GM12878 (cell line): ENCODE results near the gene GPR62. TPM values are rescaled to one million over a fixed set of nuclear protein-coding genes. Genes with fewer than 3 reads are reported as not detected.

ENCODE experiments used
- ATAC-seq: fragments of 200-7000 bp; cut with Tn5 transposase; 3 replicates; pipeline ENCODE4 v1.9.1; 2020; ENCODE audit warnings: mild to moderate bottlenecking, moderate library complexity
- BruUV-seq: library from RNA; stranded (reverse); fragments of 400-500 nt; replicated peaks from 2 replicates; lab custom pipeline; 2021; lab: Mats Ljungman, UMichigan
- CTCF ChIA-PET: fragments of 300-600 bp; sonication (Branson Sonifier 250); formaldehyde crosslinking; extraction: SDS; loops from one replicate; lab custom pipeline; 2021; ENCODE audit warnings: inconsistent platforms; lab: Yijun Ruan, JAX
- POLR2A ChIA-PET: fragments of 350-600 bp; formaldehyde crosslinking; extraction: SDS; loops from one replicate; lab custom pipeline; 2021; ENCODE audit warnings: inconsistent platforms; lab: Charles Lee
- RAD21 ChIA-PET: fragments of 300-600 bp; sonication (Branson Sonifier 250); formaldehyde crosslinking; loops from one replicate; lab custom pipeline; 2023; ENCODE audit warnings: antibody characterized with exemption; ENCODE audit not compliant: unreplicated experiment; lab: Charles Lee
- SMC1A ChIA-PET: fragments of 300-600 bp; sonication (Branson Sonifier 250); formaldehyde crosslinking; loops from one replicate; lab custom pipeline; 2023; ENCODE audit not compliant: unreplicated experiment, uncharacterized antibody; lab: Charles Lee
- DNase-seq: peaks from one replicate; pipeline ENCODE4 v3.0.0-alpha.2; 2011; ENCODE audit warnings: low read depth, low spot score
- FAIRE-seq: peaks from 3 replicates; lab custom pipeline; 2011; peaks lifted over from hg19 to GRCh38; lab: Jason Lieb, UNC
- H2AFZ ChIP-seq: 2 replicates; pipeline ENCODE4 v1.6.0; 2011; ENCODE audit warnings: low read depth, low read length, control low read depth; ENCODE audit not compliant: control insufficient read depth
- H3K27ac ChIP-seq: 2 replicates; pipeline ENCODE4 v1.5.1; 2011; ENCODE audit warnings: control low read depth; ENCODE audit not compliant: control insufficient read depth, insufficient read depth
- H3K27me3 ChIP-seq, 2 experiments: replicated peaks in 1 of 2; 2 replicates each; pipeline versions ENCODE4 v1.6.0 to v1.6.1; 2011; ENCODE audit warnings: low read length in 1 of 2; ENCODE audit not compliant: control insufficient read depth in 2 of 2, insufficient read depth in 2 of 2
- H3K36me3 ChIP-seq, 2 experiments: 2 replicates each; pipeline ENCODE4 v1.5.1; 2011; ENCODE audit warnings: low read length in 1 of 2; ENCODE audit not compliant: control insufficient read depth in 2 of 2, insufficient read depth in 2 of 2
- H3K4me1 ChIP-seq: 2 replicates; pipeline ENCODE4 v1.6.1; 2011; ENCODE audit warnings: mild to moderate bottlenecking, low read length, moderate library complexity, mixed read lengths; ENCODE audit not compliant: control insufficient read depth, insufficient read depth
- H3K4me2 ChIP-seq: 2 replicates; pipeline ENCODE4 v1.6.0; 2011; ENCODE audit warnings: control low read depth; ENCODE audit not compliant: control insufficient read depth, insufficient read depth
- H3K4me3 ChIP-seq: fragments of 200-600 bp; sonication (generic); 2 replicates; pipeline ENCODE4 v1.5.1; 2016
- H3K79me2 ChIP-seq: 2 replicates; pipeline ENCODE4 v1.6.0; 2011; ENCODE audit warnings: low read length; ENCODE audit not compliant: control insufficient read depth, insufficient read depth
- H3K9ac ChIP-seq: 2 replicates; pipeline ENCODE4 v1.8.0; 2011; ENCODE audit warnings: low read length, control low read depth, mixed read lengths; ENCODE audit not compliant: control insufficient read depth, insufficient read depth
- H3K9me3 ChIP-seq: replicated peaks from 3 replicates; pipeline ENCODE4 v1.5.1; 2011; ENCODE audit warnings: mild to moderate bottlenecking, low read length; ENCODE audit not compliant: control insufficient read depth, insufficient read depth
- H4K20me1 ChIP-seq: 2 replicates; pipeline ENCODE4 v1.6.0; 2011; ENCODE audit not compliant: control insufficient read depth, insufficient read depth
- BACH1 ChIP-seq: fragments of 450-650 bp; IDR thresholded peaks from 2 replicates; pipeline ENCODE4 v1.6.1; 2017; ENCODE audit warnings: mild to moderate bottlenecking, borderline replicate concordance
- EGR1 ChIP-seq, 2 experiments: IDR thresholded peaks; 1 replicate in 1 of 2; 2 replicates in 1 of 2; pipeline ENCODE4 v1.6.1; 2011 to 2012; ENCODE audit warnings: low read depth in 2 of 2, low read length in 2 of 2, borderline replicate concordance in 1 of 2, mild to moderate bottlenecking in 1 of 2, moderate library complexity in 1 of 2
- ELK1 ChIP-seq: IDR thresholded peaks from 2 replicates; pipeline ENCODE4 v1.6.1; 2012; ENCODE audit warnings: low read depth, low read length, improper control_type of control experiment
- IKZF1 ChIP-seq: fragments of 450-650 bp; conservative IDR thresholded peaks from 2 replicates; pipeline ENCODE4 v1.6.1; 2017; ENCODE audit warnings: antibody characterized with exemption, mild to moderate bottlenecking
- MTA3 ChIP-seq: IDR thresholded peaks from 2 replicates; pipeline ENCODE4 v1.6.1; 2012; ENCODE audit warnings: low read length, inconsistent platforms, borderline replicate concordance
- MYB ChIP-seq: fragments of 150-350 bp; IDR thresholded peaks from 2 replicates; pipeline ENCODE4 v1.6.1; 2014; ENCODE audit warnings: mild to moderate bottlenecking, low read depth, low read length, borderline replicate concordance
- PAX5 ChIP-seq: IDR thresholded peaks from 2 replicates; pipeline ENCODE4 v1.6.1; 2011; ENCODE audit warnings: low read depth, low read length, borderline replicate concordance
- SREBF1 ChIP-seq: IDR thresholded peaks from 2 replicates; pipeline ENCODE4 v1.6.1; 2012; ENCODE audit warnings: mild to moderate bottlenecking, low read length
- STAT1 ChIP-seq: fragments of 450-650 bp; conservative IDR thresholded peaks from 2 replicates; pipeline ENCODE4 v1.6.1; 2014; ENCODE audit warnings: antibody characterized with exemption, mild to moderate bottlenecking
- TBL1XR1 ChIP-seq: IDR thresholded peaks from 2 replicates; pipeline ENCODE4 v1.6.1; 2012; ENCODE audit warnings: low read depth, low read length, improper control_type of control experiment
- ZBTB11 ChIP-seq: fragments of 450-650 bp; formaldehyde crosslinking; IDR thresholded peaks from 2 replicates; pipeline ENCODE4 v1.5.0; 2022; ENCODE audit warnings: mild to moderate bottlenecking, missing genetic modification characterization
- ZBTB33 ChIP-seq: fragments of 450-650 bp; IDR thresholded peaks from 2 replicates; pipeline ENCODE4 v1.6.1; 2017; ENCODE audit warnings: mild to moderate bottlenecking
- ZNF384 ChIP-seq: IDR thresholded peaks from 2 replicates; pipeline ENCODE4 v1.6.1; 2012; ENCODE audit warnings: low read depth, mild to moderate bottlenecking, low read length, improper control_type of control experiment, borderline replicate concordance
- ZSCAN29 ChIP-seq: fragments of 450-650 bp; IDR thresholded peaks from 2 replicates; pipeline ENCODE4 v1.6.1; 2017; ENCODE audit warnings: mild to moderate bottlenecking, moderate library complexity
- WGBS: methylation state at CpG from one replicate; pipeline ENCODE4 v1.1.6; 2016; ENCODE audit warnings: low lambda C conversion rate; ENCODE audit not compliant: insufficient replicate concordance, insufficient coverage; ENCODE audit errors: missing lambda C conversion rate; 5-methylcytosine and 5-hydroxymethylcytosine counted together
- in situ Hi-C: fragments of 300-500 bp; cut with MboI; formaldehyde crosslinking; loops from 9 replicates; pipeline ENCODE4 v1.14.3; 2018; ENCODE audit warnings: mixed read lengths
- intact Hi-C: fragments of 100-400 bp; cut with micrococcal nuclease; formaldehyde crosslinking; loops from one replicate; pipeline ENCODE4 v1.14.2; 2022; ENCODE audit not compliant: unreplicated experiment
- polyA plus RNA-seq, 11 experiments: library from polyadenylated mRNA; depleted of rRNA in 4 of 11; unstranded in 6 of 11; stranded (reverse) in 5 of 11; fragments of >200 nt; fragmentation: Nextera tagmentation in 4 of 11; fragmentation: Illumina TruSeq in 1 of 11; extraction: Ambion mirVana in 4 of 11; extraction: Trizol in 1 of 11; gene quantifications; 1 replicate in 1 of 11; 2 replicates in 10 of 11; pipeline versions ENCODE4 v1.2.1 to v1.2.3, GENCODE V29; 2011 to 2016; ENCODE audit warnings: inconsistent platforms in 2 of 11, missing spikeins in 2 of 11, low read depth in 1 of 11
- total RNA-seq, 4 experiments: library from RNA; depleted of rRNA in 3 of 4; stranded (reverse); fragments of >200 nt in 3 of 4; fragmentation: Illumina TruSeq in 1 of 4; extraction: Trizol in 1 of 4; gene quantifications; 2 replicates each; pipeline versions ENCODE4 v1.2.1 to v1.2.3, GENCODE V29; 2013 to 2021
- TF ChIP-seq, protein P1 (sequence below): IDR thresholded peaks from 2 replicates; pipeline ENCODE4 v1.6.1; 2012; ENCODE audit warnings: mild to moderate bottlenecking, low read depth, low read length

The GPR62 gene
- total and polyA plus RNA-seq, 10 of the 15 experiments (the other 5 are each of a cell fraction or from before 2014, with no cell fraction given): not detected

GRCh38 chr3:52006820-52007133 is 51.6 kb downstream of the GPR62 start:
- POLR2A ChIA-PET: interaction anchor here (0.8 to 1.8 kb wide), 2 partner anchors 17 to 47 kb away, joined by 3 to 4 read pairs; no protein-coding TSS in a partner anchor
- no peaks in the 10 kb centered on the region for H3K36me3 ChIP-seq
- no peak overlapping the region for H2AFZ ChIP-seq
- H3K9ac ChIP-seq: no peak overlapping the region
- CTCF ChIA-PET: interaction anchor here (0.8 to 10.6 kb wide), 5 partner anchors 9 to 138 kb away, joined by 3 to 334 read pairs (median 4); partner anchors contain the start of gene DUSP7
- FAIRE-seq (no peak), DNase-seq (no peak), ATAC-seq (no peak)
- no peaks in the 10 kb centered on the region; a peak in 1 of 4 replicates for H3K27me3 ChIP-seq
- no TSS peak for BruUV-seq
- H3K79me2 ChIP-seq: no peaks in the 10 kb centered on the region
- 30% methylated on average over 6 of the region's 6 CpGs for WGBS
- no peaks in the 10 kb centered on the region for H3K9me3 ChIP-seq
- H3K4me1 ChIP-seq: peaks cover 7% of the 10 kb centered on the region
- no peak overlapping the region for H3K4me2 ChIP-seq
- intact Hi-C loops: no loop called here
- no peaks in the 10 kb centered on the region for H4K20me1 ChIP-seq
- SMC1A ChIA-PET: interaction anchor here (0.6 to 7.7 kb wide), 6 partner anchors 9 to 116 kb away, joined by 3 to 179 read pairs (median 4); partner anchors contain the start of gene DUSP7
- H3K4me3 ChIP-seq: no peak overlapping the region
- RAD21 ChIA-PET: interaction anchor here (1.0 to 8.5 kb wide), 5 partner anchors 30 to 115 kb away, joined by 3 to 165 read pairs (median 75); partner anchors contain the start of genes DUSP7, PARP3 and RRP9
- in situ Hi-C loops: no loop called here
- no peak overlapping the region for H3K27ac ChIP-seq
- TF ChIP-seq ZNF384 (no peak), TBL1XR1 (no peak), MYB (no peak), EGR1 (IDR thresholded peaks at IDR 0.05; ENCODE audit: borderline replicate concordance in 1 of 2, low read depth in 2 of 2, low read length in 2 of 2) (no peak), SREBF1 (no peak), ZSCAN29 (no peak), STAT1 (no peak), IKZF1 (no peak), PAX5 (no peak), BACH1 (no peak), ELK1 (no peak), ZBTB11 (no peak), ZBTB33 (no peak), MTA3 (no peak)
- TF ChIP-seq, protein P1, sequence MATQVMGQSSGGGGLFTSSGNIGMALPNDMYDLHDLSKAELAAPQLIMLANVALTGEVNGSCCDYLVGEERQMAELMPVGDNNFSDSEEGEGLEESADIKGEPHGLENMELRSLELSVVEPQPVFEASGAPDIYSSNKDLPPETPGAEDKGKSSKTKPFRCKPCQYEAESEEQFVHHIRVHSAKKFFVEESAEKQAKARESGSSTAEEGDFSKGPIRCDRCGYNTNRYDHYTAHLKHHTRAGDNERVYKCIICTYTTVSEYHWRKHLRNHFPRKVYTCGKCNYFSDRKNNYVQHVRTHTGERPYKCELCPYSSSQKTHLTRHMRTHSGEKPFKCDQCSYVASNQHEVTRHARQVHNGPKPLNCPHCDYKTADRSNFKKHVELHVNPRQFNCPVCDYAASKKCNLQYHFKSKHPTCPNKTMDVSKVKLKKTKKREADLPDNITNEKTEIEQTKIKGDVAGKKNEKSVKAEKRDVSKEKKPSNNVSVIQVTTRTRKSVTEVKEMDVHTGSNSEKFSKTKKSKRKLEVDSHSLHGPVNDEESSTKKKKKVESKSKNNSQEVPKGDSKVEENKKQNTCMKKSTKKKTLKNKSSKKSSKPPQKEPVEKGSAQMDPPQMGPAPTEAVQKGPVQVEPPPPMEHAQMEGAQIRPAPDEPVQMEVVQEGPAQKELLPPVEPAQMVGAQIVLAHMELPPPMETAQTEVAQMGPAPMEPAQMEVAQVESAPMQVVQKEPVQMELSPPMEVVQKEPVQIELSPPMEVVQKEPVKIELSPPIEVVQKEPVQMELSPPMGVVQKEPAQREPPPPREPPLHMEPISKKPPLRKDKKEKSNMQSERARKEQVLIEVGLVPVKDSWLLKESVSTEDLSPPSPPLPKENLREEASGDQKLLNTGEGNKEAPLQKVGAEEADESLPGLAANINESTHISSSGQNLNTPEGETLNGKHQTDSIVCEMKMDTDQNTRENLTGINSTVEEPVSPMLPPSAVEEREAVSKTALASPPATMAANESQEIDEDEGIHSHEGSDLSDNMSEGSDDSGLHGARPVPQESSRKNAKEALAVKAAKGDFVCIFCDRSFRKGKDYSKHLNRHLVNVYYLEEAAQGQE: no peak
